MM.1S (cell line): ENCODE results near the gene PPP1R17.

Experiments used
- DNase-seq: peaks from one replicate; pipeline ENCODE4 v3.0.0-alpha.2; 2015
- H2AFZ ChIP-seq: fragments of 300-600 bp; sonication (generic); 2 replicates; pipeline ENCODE4 v1.6.0; 2016; ENCODE audit warnings: antibody characterized with exemption, low read length
- H3F3A ChIP-seq: fragments of 300-600 bp; sonication (generic); 2 replicates; pipeline ENCODE4 v1.6.1; 2016; ENCODE audit warnings: mild to moderate bottlenecking, antibody characterized with exemption, low read length, moderate library complexity, mixed read lengths; ENCODE audit not compliant: insufficient read depth
- H3K27ac ChIP-seq: fragments of 300-600 bp; sonication (generic); 2 replicates; pipeline ENCODE4 v1.5.1; 2016; ENCODE audit warnings: mild to moderate bottlenecking, low read length
- H3K27me3 ChIP-seq: fragments of 300-600 bp; sonication (generic); replicated peaks from 2 replicates; pipeline ENCODE4 v1.6.0; 2016; ENCODE audit warnings: low read length; ENCODE audit not compliant: insufficient read depth
- H3K36me3 ChIP-seq: fragments of 300-600 bp; sonication (generic); replicated peaks from 2 replicates; pipeline ENCODE4 v1.6.1; 2016; ENCODE audit warnings: mild to moderate bottlenecking, low read length, mixed read lengths; ENCODE audit not compliant: insufficient read depth
- H3K4me1 ChIP-seq: fragments of 300-600 bp; sonication (generic); 2 replicates; pipeline ENCODE4 v1.6.1; 2016; ENCODE audit warnings: low read length, mixed read lengths
- H3K4me2 ChIP-seq: fragments of 300-600 bp; sonication (generic); 2 replicates; pipeline ENCODE4 v1.6.0; 2016; ENCODE audit warnings: low read depth, low read length
- H3K4me3 ChIP-seq: fragments of 300-600 bp; sonication (generic); 2 replicates; pipeline ENCODE4 v1.5.1; 2016; ENCODE audit warnings: low read length, mixed read lengths
- H3K79me2 ChIP-seq: fragments of 300-600 bp; sonication (generic); 2 replicates; pipeline ENCODE4 v1.6.1; 2016; ENCODE audit warnings: mixed run types, low read length, mixed read lengths
- H3K9ac ChIP-seq: fragments of 300-600 bp; sonication (generic); 2 replicates; pipeline ENCODE4 v1.6.1; 2016; ENCODE audit warnings: low read length, mixed read lengths
- H3K9me2 ChIP-seq: fragments of 300-600 bp; sonication (generic); replicated peaks from 2 replicates; pipeline ENCODE4 v1.6.1; 2016; ENCODE audit warnings: mild to moderate bottlenecking, low read length, mixed read lengths; ENCODE audit not compliant: insufficient read depth
- H3K9me3 ChIP-seq: fragments of 300-600 bp; sonication (generic); replicated peaks from 2 replicates; pipeline ENCODE4 v1.6.1; 2016; ENCODE audit warnings: mild to moderate bottlenecking, low read length, mixed read lengths; ENCODE audit not compliant: insufficient read depth
- H4K20me1 ChIP-seq: fragments of 300-600 bp; sonication (generic); 2 replicates; pipeline ENCODE4 v1.6.1; 2016; ENCODE audit warnings: mild to moderate bottlenecking, low read length, moderate library complexity, mixed read lengths; ENCODE audit not compliant: insufficient read depth
- EZH2 ChIP-seq: fragments of 300-600 bp; sonication (generic); optimal IDR thresholded peaks from 2 replicates; pipeline ENCODE3; 2017; ENCODE audit warnings: low read depth, mild to moderate bottlenecking, antibody characterized with exemption, low read length, mixed read lengths
- EZH2phosphoT487 ChIP-seq: fragments of 300-600 bp; sonication (generic); IDR thresholded peaks from 2 replicates; pipeline ENCODE4 v1.6.1; 2018; ENCODE audit warnings: antibody characterized with exemption, low read length
- TF ChIP-seq, protein P1 (sequence below): fragments of 300-600 bp; sonication (generic); IDR thresholded peaks from 2 replicates; pipeline ENCODE4 v1.5.1; 2016; ENCODE audit warnings: antibody characterized with exemption, low read length, mixed read lengths

PPP1R17 gene

DNA sequence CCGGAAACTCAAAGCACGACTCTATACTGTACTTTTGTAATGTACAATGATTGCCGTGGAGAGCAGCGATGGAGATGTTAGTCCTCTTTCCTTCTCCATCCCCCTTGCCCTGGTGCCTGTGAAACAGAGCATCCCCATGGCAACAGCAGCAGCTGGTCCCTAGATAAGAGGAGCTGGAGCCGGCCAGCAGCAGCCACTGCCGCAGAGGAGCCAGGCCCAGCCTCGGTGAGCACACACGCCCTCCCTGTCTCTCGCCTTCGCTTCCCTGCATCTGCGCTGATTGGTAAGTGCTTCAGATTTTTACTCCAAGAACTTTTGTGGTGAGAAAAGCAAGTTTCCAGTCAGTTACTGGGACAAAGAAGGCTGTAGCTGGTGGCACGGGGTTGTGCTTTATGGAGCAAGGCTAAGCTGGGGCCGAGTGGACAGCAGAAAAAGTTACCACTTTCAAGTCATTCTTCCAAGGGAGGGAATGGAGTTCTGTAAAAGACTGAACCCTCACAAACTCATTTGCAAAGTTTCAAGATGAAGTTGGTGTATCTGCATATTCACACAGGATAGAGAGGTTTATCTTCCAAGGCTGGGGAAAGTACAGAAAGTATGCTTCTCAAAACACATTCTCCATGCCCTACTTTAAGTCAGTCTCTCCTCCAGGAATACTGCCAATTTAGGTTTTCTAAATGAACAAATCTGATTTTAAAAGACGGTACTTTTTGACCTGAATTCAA lies at the start of gene PPP1R17:
PPP1R17 (plus strand) TSS at position 192 of the 725 bp plus-strand sequence. CDS start 5,227 bp downstream, outside the sequence.
- Histone ChIP-seq H3F3A (no peaks in the 10 kb centered on the region), H3K4me3 (no peak within 1 kb of the TSS), H3K9ac (no peak within 1 kb of the TSS), H3K9me3 (no peaks in the 10 kb centered on the region), H3K36me3 (no peaks in the 10 kb centered on the region), H3K4me1 (no peaks in the 10 kb centered on the region), H4K20me1 (no peaks in the 10 kb centered on the region), H3K4me2 (no peak within 1 kb of the TSS), H3K9me2 (no peaks in the 10 kb centered on the region), H3K27me3 (no peaks in the 10 kb centered on the region), H2AFZ (no peak within 1 kb of the TSS), H3K27ac (no peak within 1 kb of the TSS), H3K79me2 (no peaks in the 10 kb centered on the region)
- TF ChIP-seq EZH2phosphoT487 (no peak), EZH2 (no peak)
- TF ChIP-seq, protein P1, sequence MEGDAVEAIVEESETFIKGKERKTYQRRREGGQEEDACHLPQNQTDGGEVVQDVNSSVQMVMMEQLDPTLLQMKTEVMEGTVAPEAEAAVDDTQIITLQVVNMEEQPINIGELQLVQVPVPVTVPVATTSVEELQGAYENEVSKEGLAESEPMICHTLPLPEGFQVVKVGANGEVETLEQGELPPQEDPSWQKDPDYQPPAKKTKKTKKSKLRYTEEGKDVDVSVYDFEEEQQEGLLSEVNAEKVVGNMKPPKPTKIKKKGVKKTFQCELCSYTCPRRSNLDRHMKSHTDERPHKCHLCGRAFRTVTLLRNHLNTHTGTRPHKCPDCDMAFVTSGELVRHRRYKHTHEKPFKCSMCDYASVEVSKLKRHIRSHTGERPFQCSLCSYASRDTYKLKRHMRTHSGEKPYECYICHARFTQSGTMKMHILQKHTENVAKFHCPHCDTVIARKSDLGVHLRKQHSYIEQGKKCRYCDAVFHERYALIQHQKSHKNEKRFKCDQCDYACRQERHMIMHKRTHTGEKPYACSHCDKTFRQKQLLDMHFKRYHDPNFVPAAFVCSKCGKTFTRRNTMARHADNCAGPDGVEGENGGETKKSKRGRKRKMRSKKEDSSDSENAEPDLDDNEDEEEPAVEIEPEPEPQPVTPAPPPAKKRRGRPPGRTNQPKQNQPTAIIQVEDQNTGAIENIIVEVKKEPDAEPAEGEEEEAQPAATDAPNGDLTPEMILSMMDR: no peak
- DNase-seq: no peak

DNA sequence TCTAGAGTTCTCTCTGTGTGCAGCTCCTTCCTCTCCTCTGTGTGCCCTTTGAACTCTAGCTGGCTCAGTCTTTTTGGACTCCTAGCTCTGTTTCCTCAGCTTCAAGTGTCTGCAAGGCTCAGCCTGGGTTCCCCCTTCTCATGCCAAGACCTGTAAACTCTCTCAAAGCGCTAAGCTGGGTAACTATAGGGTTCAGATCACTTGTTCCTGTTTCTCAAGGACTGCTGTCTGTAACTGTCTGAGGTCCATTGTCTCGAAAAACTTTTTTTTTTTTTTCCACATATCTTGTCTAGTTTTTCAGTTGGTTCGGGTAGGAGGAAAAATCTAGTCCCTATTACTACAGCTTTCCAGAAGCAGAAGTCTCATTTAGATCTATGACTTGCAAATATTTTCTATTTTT lies 46.6 kb upstream of the PPP1R17 start:
- H3K4me2 ChIP-seq: no peak overlapping the region
- H2AFZ ChIP-seq: no peak overlapping the region
- H3K27ac ChIP-seq: no peak overlapping the region
- no peak overlapping the region for H3K9ac ChIP-seq
- no peaks in the 10 kb centered on the region for H3K79me2 ChIP-seq
- H4K20me1 ChIP-seq: no peaks in the 10 kb centered on the region
- no peaks in the 10 kb centered on the region for H3F3A ChIP-seq
- no peaks in the 10 kb centered on the region for H3K36me3 ChIP-seq
- H3K9me3 ChIP-seq: no peaks in the 10 kb centered on the region
- no peak overlapping the region for H3K4me3 ChIP-seq
- TF ChIP-seq EZH2phosphoT487: no peak
- TF ChIP-seq, protein P1: no peak
- no peak for TF ChIP-seq EZH2
- H3K9me2 ChIP-seq: no peaks in the 10 kb centered on the region
- DNase-seq: no peak
- H3K27me3 ChIP-seq: no peaks in the 10 kb centered on the region
- H3K4me1 ChIP-seq: no peaks in the 10 kb centered on the region

DNA sequence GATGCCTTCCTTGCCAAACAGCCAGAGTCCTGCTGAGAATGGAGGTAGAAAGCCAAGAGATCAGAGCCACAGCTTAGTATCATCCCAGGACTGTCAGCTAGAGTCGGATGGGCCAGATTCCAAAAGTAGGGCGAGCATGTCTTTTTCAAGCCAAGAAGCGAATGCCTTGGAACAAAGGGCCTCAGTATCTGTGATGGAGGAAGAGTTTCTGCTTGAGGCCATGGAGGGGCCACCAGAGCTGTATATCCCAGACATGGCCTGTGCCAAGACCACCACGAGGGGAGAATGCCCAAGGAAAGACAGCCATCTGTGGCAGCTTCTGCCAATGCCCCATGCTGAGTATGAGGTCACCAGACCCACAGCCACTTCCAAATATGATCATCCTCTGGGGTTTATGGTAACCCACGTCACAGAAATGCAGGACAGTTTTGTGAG lies 44.3 kb upstream of the PPP1R17 start:
- H3K9ac ChIP-seq: no peak overlapping the region
- H3K4me1 ChIP-seq: no peaks in the 10 kb centered on the region
- no peak overlapping the region for H3K4me3 ChIP-seq

More for the DNA sequence above, 44.3 kb upstream of the PPP1R17 start:
- H3K36me3 ChIP-seq: no peaks in the 10 kb centered on the region
- H3K27me3 ChIP-seq: no peaks in the 10 kb centered on the region
- H3K79me2 ChIP-seq: no peaks in the 10 kb centered on the region
- H4K20me1 ChIP-seq: no peaks in the 10 kb centered on the region
- H2AFZ ChIP-seq: no peak overlapping the region
- no peaks in the 10 kb centered on the region for H3K9me2 ChIP-seq
- H3K27ac ChIP-seq: no peak overlapping the region
- H3K9me3 ChIP-seq: no peaks in the 10 kb centered on the region
- no peaks in the 10 kb centered on the region for H3F3A ChIP-seq
- no peak for DNase-seq
- no peak overlapping the region for H3K4me2 ChIP-seq
- TF ChIP-seq EZH2 (no peak), EZH2phosphoT487 (no peak)
- TF ChIP-seq, protein P1: no peak
